ENCODE results near the gene CFAP99.

GRCh38 chr4:2437475-2438215 is 18.9 kb downstream of the CFAP99 start:
- TF ChIP-seq CTCF (IDR thresholded peaks at IDR 0.05; ENCODE audit: low read depth, low read length, poor library complexity, severe bottlenecking) (no peak), EZH2phosphoT487 (IDR thresholded peaks at IDR 0.05; ENCODE audit: borderline replicate concordance, low read length) (no peak)
